AG09319 (cell line): ENCODE data around the gene KLHL42.
"Not testable (repeated sequence)": the region's sequence is repeated elsewhere in the genome, so short reads cannot be mapped to it uniquely, and the experiment has no call there.

ENCODE experiments used
- DNase-seq: peaks from one replicate; pipeline ENCODE4 v3.0.0-alpha.2; 2010; ENCODE audit warnings: low read depth; ENCODE audit errors: extremely low read depth
- TF ChIP-seq, protein P1 (sequence below): IDR thresholded peaks from 2 replicates; pipeline ENCODE4 v1.5.1; 2011; ENCODE audit warnings: low read depth, mild to moderate bottlenecking, inconsistent platforms, low read length, moderate library complexity

KLHL42 gene

DNA sequence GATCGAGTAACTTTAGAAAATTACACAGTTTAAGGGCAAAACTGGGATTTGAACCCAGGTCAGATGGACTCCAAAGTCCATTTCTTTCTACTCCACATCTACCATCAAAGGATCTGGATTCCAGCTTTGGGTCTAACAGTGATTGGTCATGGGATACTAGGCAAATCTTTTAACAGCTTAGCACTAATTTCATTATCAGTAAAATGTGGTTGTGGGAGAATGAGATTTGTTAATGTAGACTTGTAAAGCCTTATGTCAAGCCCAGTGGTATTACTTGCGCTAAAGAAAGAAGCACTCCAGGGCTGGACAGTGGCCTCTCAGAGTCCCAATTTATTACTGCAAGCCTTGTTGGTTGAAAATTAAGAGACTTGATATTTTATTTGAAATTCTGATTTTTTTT, 65.2 kb downstream of the KLHL42 start:
- DNase-seq, result no peak

DNA sequence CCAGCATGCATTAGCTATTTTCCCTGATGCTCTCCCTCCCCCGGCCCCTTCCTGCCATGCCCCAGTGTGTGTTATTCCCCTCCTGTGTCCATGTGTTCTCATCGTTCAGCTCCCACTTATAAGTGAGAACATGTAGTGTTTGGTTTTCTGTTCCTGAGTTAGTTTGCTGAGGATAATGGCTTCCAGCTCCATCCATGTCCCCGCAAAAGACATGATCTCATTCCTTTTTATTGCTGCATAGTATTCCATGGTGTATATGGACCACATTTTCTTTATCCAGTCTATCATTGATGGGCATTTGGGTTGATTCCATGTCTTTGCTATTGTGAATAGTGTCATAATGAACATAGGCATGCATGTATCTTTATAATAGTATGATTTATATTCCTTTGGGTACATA, 65.7 kb downstream of the KLHL42 start:
- not testable (repeated sequence) for DNase-seq

More for the DNA sequence above, 65.2 kb downstream of the KLHL42 start:
- TF ChIP-seq, protein P1, sequence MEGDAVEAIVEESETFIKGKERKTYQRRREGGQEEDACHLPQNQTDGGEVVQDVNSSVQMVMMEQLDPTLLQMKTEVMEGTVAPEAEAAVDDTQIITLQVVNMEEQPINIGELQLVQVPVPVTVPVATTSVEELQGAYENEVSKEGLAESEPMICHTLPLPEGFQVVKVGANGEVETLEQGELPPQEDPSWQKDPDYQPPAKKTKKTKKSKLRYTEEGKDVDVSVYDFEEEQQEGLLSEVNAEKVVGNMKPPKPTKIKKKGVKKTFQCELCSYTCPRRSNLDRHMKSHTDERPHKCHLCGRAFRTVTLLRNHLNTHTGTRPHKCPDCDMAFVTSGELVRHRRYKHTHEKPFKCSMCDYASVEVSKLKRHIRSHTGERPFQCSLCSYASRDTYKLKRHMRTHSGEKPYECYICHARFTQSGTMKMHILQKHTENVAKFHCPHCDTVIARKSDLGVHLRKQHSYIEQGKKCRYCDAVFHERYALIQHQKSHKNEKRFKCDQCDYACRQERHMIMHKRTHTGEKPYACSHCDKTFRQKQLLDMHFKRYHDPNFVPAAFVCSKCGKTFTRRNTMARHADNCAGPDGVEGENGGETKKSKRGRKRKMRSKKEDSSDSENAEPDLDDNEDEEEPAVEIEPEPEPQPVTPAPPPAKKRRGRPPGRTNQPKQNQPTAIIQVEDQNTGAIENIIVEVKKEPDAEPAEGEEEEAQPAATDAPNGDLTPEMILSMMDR, result no peak

GRCh38 chr12:27847293-27847692, 67.3 kb downstream of the KLHL42 start:
- DNase-seq, result not testable (repeated sequence)

- TF ChIP-seq, protein P1, result no peak
These were observed 71.3 kb downstream of the KLHL42 start for GRCh38 chr12:27851311-27851710.

DNA sequence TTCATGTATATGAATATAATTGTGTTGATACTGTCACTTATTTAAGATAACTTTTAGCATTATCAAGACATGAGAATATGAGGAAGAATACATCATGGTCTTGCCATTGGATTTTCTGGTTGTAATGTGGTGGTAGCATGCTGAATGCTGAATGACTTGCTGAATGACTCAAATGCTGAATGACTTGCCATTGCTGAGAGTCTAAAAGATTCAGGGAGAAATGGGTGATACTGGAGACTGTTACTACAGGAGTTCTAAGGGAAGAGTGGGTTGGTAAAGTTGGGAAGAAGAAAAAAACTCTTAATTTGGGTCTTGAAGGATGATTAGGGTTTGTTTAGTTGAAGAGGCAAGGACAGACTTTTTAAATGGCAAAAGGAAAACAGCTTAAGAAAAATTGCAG, 72.1 kb downstream of the KLHL42 start:
- DNase-seq, result no peak
- TF ChIP-seq, protein P1, result no peak

More at GRCh38 chr12:27851311-27851710, 71.3 kb downstream of the KLHL42 start:
- DNase-seq, result no peak
